AG04450 (cell line): ENCODE measurements around the gene HMOX2. TPM values are rescaled to one million over a fixed set of nuclear protein-coding genes. Genes with fewer than 3 reads are reported as not detected.

Experiments
- CTCF ChIA-PET: fragments of 300-600, 350-600 bp; formaldehyde crosslinking; extraction: SDS; loops from one replicate; lab custom pipeline; 2022; ENCODE audit warnings: antibody characterized with exemption, inconsistent platforms; lab: Charles Lee
- POLR2A ChIA-PET: fragments of 350-600 bp; formaldehyde crosslinking; extraction: SDS; loops from one replicate; lab custom pipeline; 2021; ENCODE audit warnings: antibody characterized with exemption, inconsistent platforms; lab: Yijun Ruan, JAX
- DNase-seq: peaks from one replicate; pipeline ENCODE4 v3.0.0-alpha.2; 2011; ENCODE audit warnings: low read depth, low spot score
- H3K27ac ChIP-seq: one replicate; pipeline ENCODE4 v1.5.1; 2012; ENCODE audit warnings: low read depth, low read length, control low read depth
- H3K27me3 ChIP-seq: one replicate; pipeline ENCODE4 v1.6.0; 2012; ENCODE audit warnings: low read length; ENCODE audit not compliant: control insufficient read depth, insufficient read depth
- H3K4me3 ChIP-seq: 2 replicates; pipeline ENCODE4 v1.5.1; 2011; ENCODE audit warnings: mild to moderate bottlenecking, low read depth, low read length, control low read depth
- H3K9me3 ChIP-seq: 2 replicates; pipeline ENCODE4 v1.5.1; 2012; ENCODE audit warnings: low read length; ENCODE audit not compliant: control insufficient read depth, insufficient read depth
- CTCF ChIP-seq: IDR thresholded peaks from 2 replicates; pipeline ENCODE4 v1.5.1; 2011; ENCODE audit warnings: low read depth, low read length, control low read depth, inconsistent platforms
- polyA plus RNA-seq: library from polyadenylated mRNA; depleted of rRNA; stranded (reverse); fragments of >200 nt; gene quantifications from 2 replicates; pipeline ENCODE4 v1.2.3, GENCODE V29; 2011

Gene HMOX2
- polyA plus RNA-seq, 1 experiment = 49.2 TPM

- TF ChIP-seq CTCF = no peak
- DNase-seq = no peak
- no peaks in the 10 kb centered on the region; the same call in 1 of the 2 replicates for H3K9me3 ChIP-seq
- ChIA-PET POLR2A (no interaction called here), CTCF (interaction anchor here (1.3 kb wide), 1 partner anchor 34 kb away, joined by 3 read pairs; no protein-coding TSS in a partner anchor)
- H3K4me3 ChIP-seq = no peak overlapping the region
- H3K27me3 ChIP-seq = no peaks in the 10 kb centered on the region
- no peak overlapping the region for H3K27ac ChIP-seq
Measured at GRCh38 chr16:4461250-4462085, 14.7 kb upstream of the HMOX2 start.

GRCh38 chr16:4463522-4464163 is 12.6 kb upstream of the HMOX2 start:
- CTCF ChIA-PET = interaction anchor here (1.2 kb wide), 1 partner anchor 87 kb away, joined by 3 read pairs; no protein-coding TSS in a partner anchor
- H3K27ac ChIP-seq = peak overlapping the region; percentile 75
- H3K4me3 ChIP-seq = no peak overlapping the region
- H3K9me3 ChIP-seq = no peaks in the 10 kb centered on the region; the same call in 1 of the 2 replicates
- H3K27me3 ChIP-seq = no peaks in the 10 kb centered on the region
- POLR2A ChIA-PET = interaction anchor here (0.6 to 1.2 kb wide), 2 partner anchors 11 to 21 kb away, joined by 3 to 7 read pairs; partner anchors contain the start of gene NMRAL1
- no peak for DNase-seq
- TF ChIP-seq CTCF = no peak

GRCh38 chr16:4465977-4466779 is 10.0 kb upstream of the HMOX2 start:
- H3K27me3 ChIP-seq = no peaks in the 10 kb centered on the region
- ChIA-PET CTCF (no interaction called here), POLR2A (no interaction called here)
- TF ChIP-seq CTCF = no peak
- H3K27ac ChIP-seq = no peak overlapping the region
- H3K9me3 ChIP-seq = no peaks in the 10 kb centered on the region; the same call in 1 of the 2 replicates
- H3K4me3 ChIP-seq = no peak overlapping the region
- DNase-seq = no peak

- POLR2A ChIA-PET = no interaction called here
- CTCF ChIA-PET = no interaction called here
- H3K27ac ChIP-seq = no peak overlapping the region
- TF ChIP-seq CTCF = no peak
- DNase-seq = no peak
- H3K27me3 ChIP-seq = no peaks in the 10 kb centered on the region
- H3K4me3 ChIP-seq = no peak overlapping the region
- H3K9me3 ChIP-seq = no peaks in the 10 kb centered on the region; the same call in 1 of the 2 replicates
Measured at GRCh38 chr16:4467916-4468315, 8.3 kb upstream of the HMOX2 start.
